A549 (cell line): ENCODE results near the gene TOX2. TPM values are rescaled to one million over a fixed set of nuclear protein-coding genes. Genes with fewer than 3 reads are reported as not detected.

Source experiments
- ATAC-seq, 2 experiments: fragments of 200-7000 bp in 1 of 2; fragments of >200 bp in 1 of 2; cut with Nextera tagmentation in 1 of 2; cut with Tn5 transposase in 1 of 2; 3 replicates each; pipeline versions ENCODE4 v1.8.0 to v1.9.1; 2018 to 2020; ENCODE audit warnings: mild to moderate bottlenecking in 1 of 2, moderate library complexity in 1 of 2
- CTCF ChIA-PET: fragments of 300-600 bp; sonication (Branson Sonifier 250); formaldehyde crosslinking; extraction: SDS; loops from one replicate; lab custom pipeline; 2021; ENCODE audit warnings: antibody characterized with exemption, inconsistent platforms; lab: Yijun Ruan, JAX
- POLR2A ChIA-PET: fragments of 350-600 bp; formaldehyde crosslinking; extraction: SDS; loops from one replicate; lab custom pipeline; 2021; ENCODE audit warnings: antibody characterized with exemption, inconsistent platforms; lab: Yijun Ruan, JAX
- DNase-seq, 2 experiments: peaks; one replicate each; pipeline versions ENCODE4 v3.0.0 to v3.0.0-alpha.2; 2011 to 2016; ENCODE audit warnings: low read depth in 1 of 2, low spot score in 1 of 2
- FAIRE-seq: peaks from 2 replicates; lab custom pipeline; 2011; peaks lifted over from hg19 to GRCh38; lab: Jason Lieb, UNC
- H3K27ac ChIP-seq, 2 experiments: fragments of >200 bp; sonication (Bioruptor Twin); formaldehyde crosslinking; 3 replicates each; pipeline ENCODE4 v1.5.1; 2016 to 2017
- H3K4me1 ChIP-seq: fragments of >200 bp; sonication (Bioruptor Twin); formaldehyde crosslinking; 3 replicates; pipeline ENCODE4 v1.6.1; 2016
- H3K4me2 ChIP-seq: fragments of >200 bp; sonication (Bioruptor Twin); formaldehyde crosslinking; 3 replicates; pipeline ENCODE4 v1.6.1; 2016
- H3K4me3 ChIP-seq: fragments of >200 bp; sonication (Bioruptor Twin); formaldehyde crosslinking; 3 replicates; pipeline ENCODE4 v1.5.1; 2016
- H3K9me3 ChIP-seq: fragments of >200 bp; sonication (Bioruptor Twin); formaldehyde crosslinking; 3 replicates; pipeline ENCODE4 v1.6.1; 2016
- CBX2 ChIP-seq: fragments of 200-600 bp; sonication (generic); IDR thresholded peaks from 2 replicates; pipeline ENCODE4 v1.6.1; 2016; ENCODE audit warnings: low read depth, mild to moderate bottlenecking, borderline replicate concordance
- CHD4 ChIP-seq: fragments of 200-600 bp; sonication (generic); IDR thresholded peaks from 2 replicates; pipeline ENCODE4 v1.6.1; 2016; ENCODE audit warnings: antibody characterized with exemption, mild to moderate bottlenecking, borderline replicate concordance
- E2F6 ChIP-seq: IDR thresholded peaks from 2 replicates; pipeline ENCODE4 v1.6.1; 2012; ENCODE audit warnings: low read depth, borderline replicate concordance
- EHF ChIP-seq: fragments of 250-450 bp; sonication (Bioruptor Pico); IDR thresholded peaks from 2 replicates; pipeline ENCODE4 v1.5.0; 2020; ENCODE audit warnings: mild to moderate bottlenecking
- ELK1 ChIP-seq: fragments of 150-350 bp; IDR thresholded peaks from 2 replicates; pipeline ENCODE4 v1.6.1; 2014; ENCODE audit warnings: low read depth, mild to moderate bottlenecking, low read length
- EP300 ChIP-seq, 2 experiments: fragments of >200 bp; sonication (Bioruptor Twin); formaldehyde crosslinking; IDR thresholded peaks; 2 replicates in 1 of 2; 3 replicates in 1 of 2; pipeline ENCODE4 v1.6.1; 2016 to 2017
- ESRRA ChIP-seq: fragments of 150-350 bp; IDR thresholded peaks from 2 replicates; pipeline ENCODE4 v1.6.1; 2014; ENCODE audit warnings: mild to moderate bottlenecking, low read length, borderline replicate concordance
- FOSB ChIP-seq: fragments of 250-450 bp; sonication (Bioruptor Pico); IDR thresholded peaks from 2 replicates; pipeline ENCODE4 v1.5.0; 2020; ENCODE audit warnings: mild to moderate bottlenecking, moderate library complexity
- FOSL2 ChIP-seq, 2 experiments: fragments of 450-650 bp in 1 of 2; fragments of >200 bp in 1 of 2; sonication (Bioruptor Twin) in 1 of 2; formaldehyde crosslinking; IDR thresholded peaks; 2 replicates each; pipeline versions ENCODE4 v1.5.0 to v1.6.1; 2016 to 2020; ENCODE audit warnings: mild to moderate bottlenecking in 1 of 2, moderate library complexity in 1 of 2
- FOXS1 ChIP-seq: fragments of 250-450 bp; sonication (Bioruptor Pico); IDR thresholded peaks from 2 replicates; pipeline ENCODE4 v1.5.0; 2020; ENCODE audit warnings: mild to moderate bottlenecking, moderate library complexity
- HDAC2 ChIP-seq: fragments of 200-600 bp; sonication (generic); IDR thresholded peaks from 2 replicates; pipeline ENCODE4 v1.6.1; 2016
- HOXA7 ChIP-seq: fragments of 250-450 bp; sonication (Bioruptor Pico); IDR thresholded peaks from 2 replicates; pipeline ENCODE4 v1.5.0; 2020; ENCODE audit warnings: mild to moderate bottlenecking, moderate library complexity
- HOXB13 ChIP-seq: fragments of 250-450 bp; sonication (Bioruptor Pico); IDR thresholded peaks from 2 replicates; pipeline ENCODE4 v1.5.0; 2020; ENCODE audit warnings: low read depth, mild to moderate bottlenecking, moderate library complexity
- HOXB5 ChIP-seq: fragments of 250-450 bp; sonication (Bioruptor Pico); IDR thresholded peaks from 2 replicates; pipeline ENCODE4 v1.5.0; 2020; ENCODE audit warnings: mild to moderate bottlenecking, moderate library complexity
- MAX ChIP-seq: IDR thresholded peaks from 2 replicates; pipeline ENCODE4 v1.6.1; 2012
- NR3C1 ChIP-seq: fragments of >200 bp; sonication (Bioruptor Twin); formaldehyde crosslinking; IDR thresholded peaks from 3 replicates; pipeline ENCODE4 v1.6.1; 2017
- PHF8 ChIP-seq: fragments of 200-600 bp; sonication (generic); IDR thresholded peaks from 2 replicates; pipeline ENCODE4 v1.6.1; 2016; ENCODE audit warnings: low read depth, mild to moderate bottlenecking, antibody characterized with exemption, moderate library complexity, borderline replicate concordance
- POLR2AphosphoS2 ChIP-seq: conservative IDR thresholded peaks from 2 replicates; pipeline ENCODE4 v1.6.1; 2012; ENCODE audit warnings: low read length, improper control_type of control experiment, inconsistent platforms
- RAD21 ChIP-seq, 2 experiments: fragments of >200 bp in 1 of 2; sonication (Bioruptor Twin) in 1 of 2; formaldehyde crosslinking in 1 of 2; IDR thresholded peaks in 1 of 2; conservative IDR thresholded peaks in 1 of 2; 2 replicates in 1 of 2; 3 replicates in 1 of 2; pipeline ENCODE4 v1.6.1; 2012 to 2018; ENCODE audit warnings: inconsistent platforms in 1 of 2
- RCOR1 ChIP-seq: fragments of 150-350 bp; IDR thresholded peaks from 2 replicates; pipeline ENCODE4 v1.6.1; 2014; ENCODE audit warnings: antibody characterized with exemption, low read length, low read depth
- RNF2 ChIP-seq: fragments of 200-600 bp; sonication (generic); IDR thresholded peaks from 2 replicates; pipeline ENCODE4 v1.6.1; 2016; ENCODE audit warnings: low read depth, mild to moderate bottlenecking, antibody characterized with exemption, moderate library complexity, borderline replicate concordance
- SMC3 ChIP-seq: fragments of >200 bp; sonication (Bioruptor Twin); formaldehyde crosslinking; IDR thresholded peaks from 3 replicates; pipeline ENCODE4 v1.6.1; 2018; ENCODE audit warnings: inconsistent platforms
- TP53 ChIP-seq: fragments of 250-450 bp; sonication (Bioruptor Pico); IDR thresholded peaks from 2 replicates; pipeline ENCODE4 v1.5.0; 2021; ENCODE audit warnings: mild to moderate bottlenecking, moderate library complexity
- ZNF302 ChIP-seq: fragments of 250-450 bp; sonication (Bioruptor Pico); IDR thresholded peaks from 2 replicates; pipeline ENCODE4 v1.9.0; 2021; ENCODE audit warnings: inconsistent platforms, mild to moderate bottlenecking, moderate library complexity
- WGBS: methylation state at CpG from one replicate; pipeline ENCODE4 v1.1.6; 2017; ENCODE audit errors: missing lambda C conversion rate; 5-methylcytosine and 5-hydroxymethylcytosine counted together
- polyA plus RNA-seq, 4 experiments: library from polyadenylated mRNA; depleted of rRNA in 3 of 4; stranded (reverse); fragments of >200 nt; fragmentation: RNase III in 1 of 4; extraction: RNeasy Plus Mini Kit Qiagen cat#74134 plus additional on column Dnase treatment in 1 of 4; gene quantifications; 2 replicates in 3 of 4; 3 replicates in 1 of 4; pipeline ENCODE4 v1.2.3, GENCODE V29; 2011 to 2017
- TF ChIP-seq, protein P1 (sequence below): IDR thresholded peaks from 2 replicates; pipeline ENCODE4 v1.6.1; 2012

The TOX2 gene
- polyA plus RNA-seq, 2 of the 4 experiments (the other 2 are of a cell fraction): 2.5 to 5.3 TPM

DNA sequence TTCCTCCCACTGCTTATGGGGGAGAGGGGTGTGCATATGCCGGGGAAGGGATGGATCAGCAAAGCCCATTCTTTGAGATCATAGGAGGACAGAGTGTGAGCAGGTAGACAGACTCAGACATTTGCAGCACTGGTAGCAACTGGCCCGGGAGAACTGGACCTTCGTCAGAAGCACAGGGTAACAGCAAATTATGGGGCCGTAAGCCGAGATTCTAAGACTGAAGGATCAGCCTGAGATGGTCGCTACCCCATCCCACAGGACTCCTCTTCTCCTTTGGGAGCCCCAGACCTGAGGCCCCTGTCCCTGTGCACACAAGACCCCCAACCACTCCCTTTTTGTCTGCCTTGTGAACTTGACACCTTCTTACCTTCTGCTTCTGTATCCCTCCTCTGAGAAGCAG is 106.5 kb downstream of the TOX2 start:
- no peak for TF ChIP-seq HOXB5
- no peak for TF ChIP-seq ESRRA
- no peak for TF ChIP-seq CHD4
- TF ChIP-seq TP53 (CRISPR knock-in tag): no peak
- TF ChIP-seq NR3C1: no peak
- TF ChIP-seq E2F6: no peak
- no peak for TF ChIP-seq POLR2AphosphoS2
- no peak for TF ChIP-seq SMC3
- no peak for TF ChIP-seq FOSL2 (IDR thresholded peaks at IDR 0.05)
- no peak for TF ChIP-seq FOSL2 (CRISPR knock-in tag; IDR thresholded peaks at IDR 0.05)
- TF ChIP-seq ZNF302 (CRISPR knock-in tag): no peak
- TF ChIP-seq EP300 (IDR thresholded peaks at IDR 0.05): no peak
- no peak for TF ChIP-seq RNF2
- no peak for TF ChIP-seq RCOR1
- no peak for TF ChIP-seq MAX
- TF ChIP-seq HDAC2: no peak
- TF ChIP-seq FOSB (CRISPR knock-in tag): no peak
- Histone ChIP-seq H3K4me3 (no peak overlapping the region), H3K4me1 (peaks cover 27% of the 10 kb centered on the region), H3K9me3 (no peaks in the 10 kb centered on the region), H3K4me2 (no peak overlapping the region), H3K27ac (no peak overlapping the region)
- no peak for DNase-seq
- no peak for FAIRE-seq
- ATAC-seq: no peak
- ChIA-PET POLR2A (no interaction called here), CTCF (no interaction called here)
- 93% methylated on average over 6 of the region's 6 CpGs for WGBS

GRCh38 chr20:44021900-44022299 is 107.2 kb downstream of the TOX2 start:
- Histone ChIP-seq H3K9me3 (no peaks in the 10 kb centered on the region), H3K27ac (no peak overlapping the region), H3K4me2 (no peak overlapping the region), H3K4me3 (no peak overlapping the region), H3K4me1 (peaks cover 27% of the 10 kb centered on the region)
- 92% methylated on average over 10 of the region's 10 CpGs for WGBS
- DNase-seq (no peak), FAIRE-seq (no peak), ATAC-seq (no peak)
- POLR2A ChIA-PET: no interaction called here
- CTCF ChIA-PET: no interaction called here
- TF ChIP-seq CBX2 (no peak), PHF8 (no peak), ELK1 (no peak), EHF (CRISPR knock-in tag) (no peak)

DNA sequence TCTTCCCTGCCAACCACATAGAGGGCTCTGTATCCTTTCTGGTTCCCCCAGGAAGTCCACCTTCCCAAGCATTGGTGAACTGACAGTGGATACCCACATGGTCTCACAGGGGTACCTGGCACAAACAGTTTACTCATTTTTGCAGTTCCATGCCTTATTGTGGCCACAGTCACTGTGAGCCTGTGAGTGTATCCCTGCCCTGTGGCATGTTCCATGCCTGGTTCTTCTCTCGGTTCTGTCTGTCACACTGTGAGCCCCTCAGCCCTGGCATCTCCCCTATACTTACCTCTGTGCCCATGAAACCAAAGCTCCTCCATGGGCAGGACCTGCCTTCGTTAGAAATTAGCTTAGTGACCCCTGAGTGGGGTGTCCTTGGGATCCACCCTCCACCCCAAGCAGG is 107.8 kb downstream of the TOX2 start:
- no peak for DNase-seq
- H3K4me2 ChIP-seq: no peak overlapping the region
- H3K4me3 ChIP-seq: no peak overlapping the region
- no peaks in the 10 kb centered on the region for H3K9me3 ChIP-seq
- POLR2A ChIA-PET: no interaction called here
- no peak overlapping the region for H3K27ac ChIP-seq
- CTCF ChIA-PET: interaction anchor here (1.3 to 2.2 kb wide), 2 partner anchors 58 to 272 kb away, joined by 3 to 5 read pairs; no protein-coding TSS in a partner anchor
- H3K4me1 ChIP-seq: peaks cover 27% of the 10 kb centered on the region
- no peak for ATAC-seq
- 30% methylated on average over 2 of the region's 2 CpGs for WGBS
- no peak for FAIRE-seq
- TF ChIP-seq, protein P1, sequence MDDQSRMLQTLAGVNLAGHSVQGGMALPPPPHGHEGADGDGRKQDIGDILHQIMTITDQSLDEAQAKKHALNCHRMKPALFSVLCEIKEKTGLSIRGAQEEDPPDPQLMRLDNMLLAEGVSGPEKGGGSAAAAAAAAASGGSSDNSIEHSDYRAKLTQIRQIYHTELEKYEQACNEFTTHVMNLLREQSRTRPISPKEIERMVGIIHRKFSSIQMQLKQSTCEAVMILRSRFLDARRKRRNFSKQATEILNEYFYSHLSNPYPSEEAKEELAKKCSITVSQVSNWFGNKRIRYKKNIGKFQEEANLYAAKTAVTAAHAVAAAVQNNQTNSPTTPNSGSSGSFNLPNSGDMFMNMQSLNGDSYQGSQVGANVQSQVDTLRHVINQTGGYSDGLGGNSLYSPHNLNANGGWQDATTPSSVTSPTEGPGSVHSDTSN: no peak
- TF ChIP-seq SMC3 (no peak), FOSL2 (IDR thresholded peaks at IDR 0.05) (no peak), FOSL2 (CRISPR knock-in tag; IDR thresholded peaks at IDR 0.05) (no peak), HOXA7 (CRISPR knock-in tag) (no peak), EP300 (IDR thresholded peaks at IDR 0.05) (no peak), ESRRA (no peak), RAD21 (conservative IDR thresholded peaks at IDR 0.05 in 1 of 2, IDR thresholded peaks at IDR 0.05 in 1 of 2) (no peak), FOXS1 (CRISPR knock-in tag) (no peak), HOXB13 (no peak)
- TF ChIP-seq, all 56 proteins: peak for 0
